Activated CD4-positive, alpha-beta memory T cell treated with anti-CD3 and anti-CD28 coated beads for 36 hours (primary cell): Measurements from ENCODE around the gene SAMD9. TPM values are rescaled to one million over a fixed set of nuclear protein-coding genes. Genes with fewer than 3 reads are reported as not detected.
"Not testable (repeated sequence)": the region's sequence is repeated elsewhere in the genome, so short reads cannot be mapped to it uniquely, and the experiment has no call there.

Experiments used
- CTCF ChIA-PET: fragments of 350-600 bp; sonication (Branson Sonifier 250); formaldehyde crosslinking; loops from one replicate; lab custom pipeline; 2021; ENCODE audit warnings: antibody characterized with exemption, inconsistent platforms; lab: Charles Lee
- POLR2A ChIA-PET: fragments of 350-600 bp; sonication (Branson Sonifier 250); formaldehyde crosslinking; loops from one replicate; lab custom pipeline; 2021; ENCODE audit warnings: antibody characterized with exemption; lab: Charles Lee
- DNase-seq: peaks from one replicate; pipeline ENCODE4 v3.0.0-alpha.2; 2020
- H3K27ac Mint-ChIP-seq: one replicate; pipeline ENCODE4 v1.8.0; 2021; ENCODE audit warnings: mixed read lengths
- H3K27me3 Mint-ChIP-seq: one replicate; pipeline ENCODE4 v1.8.0; 2021; ENCODE audit warnings: mixed read lengths
- H3K36me3 Mint-ChIP-seq: one replicate; pipeline ENCODE4 v1.8.0; 2021; ENCODE audit warnings: mixed read lengths
- H3K4me1 Mint-ChIP-seq: one replicate; pipeline ENCODE4 v1.8.0; 2021; ENCODE audit warnings: low read depth, mixed read lengths
- H3K4me3 Mint-ChIP-seq: one replicate; pipeline ENCODE4 v1.8.0; 2021; ENCODE audit warnings: mild to moderate bottlenecking, mixed read lengths
- H3K9me3 Mint-ChIP-seq: one replicate; pipeline ENCODE4 v1.8.0; 2021; ENCODE audit warnings: mixed read lengths
- intact Hi-C: fragments of 100-400 bp; cut with micrococcal nuclease; formaldehyde crosslinking; loops from one replicate; pipeline ENCODE4 v1.15.1; 2023
- total RNA-seq, 2 experiments: library from RNA; stranded (reverse); gene quantifications; one replicate each; pipeline ENCODE4 v1.2.3, GENCODE V29; 2021

SAMD9 gene
- total RNA-seq, 2 experiments from 2014 or later, result 6.9 to 7.2 TPM

GRCh38 chr7:93119191-93119905 is 1.6 kb upstream of the SAMD9 start:
- Mint-ChIP-seq H3K27ac (no peak overlapping the region), H3K36me3 (peaks cover 27% of the 10 kb centered on the region), H3K4me1 (peaks cover 40% of the 10 kb centered on the region), H3K4me3 (no peak overlapping the region), H3K27me3 (no peaks in the 10 kb centered on the region), H3K9me3 (peaks cover 29% of the 10 kb centered on the region)
- ChIA-PET CTCF (no interaction called here), POLR2A (no interaction called here)
- intact Hi-C loops, result loop anchor here (5.0 kb wide), 5 partner anchors 162 to 883 kb away; partner anchors contain the start of gene BET1
- no peak for DNase-seq

- no peak for DNase-seq
- peaks cover 54% of the 10 kb centered on the region for H3K4me1 Mint-ChIP-seq
- intact Hi-C loops, result loop anchor here (5.0 kb wide), 5 partner anchors 160 to 885 kb away; partner anchors contain the start of gene BET1
- H3K36me3 Mint-ChIP-seq, result peaks cover 39% of the 10 kb centered on the region
- H3K27me3 Mint-ChIP-seq, result no peaks in the 10 kb centered on the region
- peak overlapping the region; percentile 69 for H3K4me3 Mint-ChIP-seq
- peaks cover 24% of the 10 kb centered on the region for H3K9me3 Mint-ChIP-seq
- CTCF ChIA-PET, result interaction anchor here (1.1 to 1.7 kb wide), 5 partner anchors 69 to 670 kb away, joined by 3 to 8 read pairs (median 5); partner anchors contain the start of gene GATAD1
- peak overlapping the region; percentile 69 for H3K27ac Mint-ChIP-seq
- POLR2A ChIA-PET, result interaction anchor here (1.4 kb wide), 1 partner anchor 29 kb away, joined by 4 read pairs; no protein-coding TSS in a partner anchor
Measured at GRCh38 chr7:93117327-93117726, 452 bp downstream of the SAMD9 start.

- ChIA-PET CTCF (no interaction called here), POLR2A (no interaction called here)
- H3K9me3 Mint-ChIP-seq, result peaks cover 38% of the 10 kb centered on the region
- peak overlapping the region; percentile 58 for H3K4me3 Mint-ChIP-seq
- peaks cover 55% of the 10 kb centered on the region for H3K4me1 Mint-ChIP-seq
- peaks cover 50% of the 10 kb centered on the region for H3K36me3 Mint-ChIP-seq
- peak overlapping the region; percentile 23 for H3K27ac Mint-ChIP-seq
- peak; percentile 17 for DNase-seq
- intact Hi-C loops, result loop anchor here (1.0 to 5.0 kb wide), 10 partner anchors 33 to 887 kb away; partner anchors contain the start of genes BET1, PEX1, RBM48 and SAMD9L
- H3K27me3 Mint-ChIP-seq, result no peaks in the 10 kb centered on the region
Measured at GRCh38 chr7:93115796-93116195, 2.0 kb downstream of the SAMD9 start.

GRCh38 chr7:93108003-93108402 is 9.8 kb downstream of the SAMD9 start:
- CTCF ChIA-PET, result no interaction called here
- Mint-ChIP-seq H3K27me3 (no peaks in the 10 kb centered on the region), H3K4me3 (no peak overlapping the region), H3K4me1 (peaks cover 6% of the 10 kb centered on the region), H3K36me3 (peaks cover 88% of the 10 kb centered on the region), H3K9me3 (peaks cover 79% of the 10 kb centered on the region), H3K27ac (no peak overlapping the region)
- no peak for DNase-seq
- intact Hi-C loops, result no loop called here
- POLR2A ChIA-PET, result no interaction called here

- Mint-ChIP-seq H3K27ac (no peak overlapping the region), H3K27me3 (no peaks in the 10 kb centered on the region), H3K4me3 (no peak overlapping the region), H3K36me3 (peaks cover 3% of the 10 kb centered on the region), H3K9me3 (peaks cover 48% of the 10 kb centered on the region), H3K4me1 (no peaks in the 10 kb centered on the region)
- ChIA-PET POLR2A (no interaction called here), CTCF (no interaction called here)
- intact Hi-C loops, result no loop called here
- no peak for DNase-seq
Measured at GRCh38 chr7:93097388-93097787, 20.4 kb downstream of the SAMD9 start.

- peaks cover 2% of the 10 kb centered on the region for H3K4me1 Mint-ChIP-seq
- peaks cover 5% of the 10 kb centered on the region for H3K36me3 Mint-ChIP-seq
- POLR2A ChIA-PET, result no interaction called here
- peaks cover 23% of the 10 kb centered on the region for H3K9me3 Mint-ChIP-seq
- DNase-seq, result no peak
- peaks cover 11% of the 10 kb centered on the region for H3K27me3 Mint-ChIP-seq
- no peak overlapping the region for H3K4me3 Mint-ChIP-seq
- intact Hi-C loops, result loop anchor here (1.0 kb wide), 1 partner anchor 135 kb away; no protein-coding TSS in a partner anchor
- CTCF ChIA-PET, result interaction anchor here (1.0 to 3.3 kb wide), 2 partner anchors 136 to 139 kb away, joined by 5 to 19 read pairs; partner anchors contain the start of gene VPS50
- H3K27ac Mint-ChIP-seq, result no peak overlapping the region
Measured at GRCh38 chr7:93092757-93093370, 24.9 kb downstream of the SAMD9 start.

- intact Hi-C loops, DNase-seq, POLR2A ChIA-PET, CTCF ChIA-PET, H3K9me3 Mint-ChIP-seq, H3K4me1 Mint-ChIP-seq, H3K36me3 Mint-ChIP-seq, H3K27ac Mint-ChIP-seq, H3K4me3 Mint-ChIP-seq: not testable (repeated sequence)
- H3K27me3 Mint-ChIP-seq, result peaks cover 17% of the 10 kb centered on the region
Measured at GRCh38 chr7:93073357-93073756, 44.4 kb downstream of the SAMD9 start.

GRCh38 chr7:93062599-93062998 is 55.2 kb downstream of the SAMD9 start:
- Mint-ChIP-seq H3K36me3 (peaks cover 2% of the 10 kb centered on the region), H3K4me1 (peaks cover 12% of the 10 kb centered on the region), H3K27me3 (peaks cover 14% of the 10 kb centered on the region), H3K27ac (no peak overlapping the region), H3K9me3 (no peaks in the 10 kb centered on the region), H3K4me3 (no peak overlapping the region)
- ChIA-PET CTCF (interaction anchor here (0.7 kb wide), 1 partner anchor 391 kb away, joined by 3 read pairs; no protein-coding TSS in a partner anchor), POLR2A (no interaction called here)
- DNase-seq, result no peak
- intact Hi-C loops, result no loop called here

GRCh38 chr7:93060865-93061264 is 56.9 kb downstream of the SAMD9 start:
- POLR2A ChIA-PET, result no interaction called here
- intact Hi-C loops, result no loop called here
- Mint-ChIP-seq H3K4me1 (peaks cover 12% of the 10 kb centered on the region), H3K27ac (no peak overlapping the region), H3K4me3 (no peak overlapping the region), H3K9me3 (no peaks in the 10 kb centered on the region), H3K27me3 (peaks cover 13% of the 10 kb centered on the region), H3K36me3 (no peaks in the 10 kb centered on the region)
- no peak for DNase-seq
- CTCF ChIA-PET, result no interaction called here

GRCh38 chr7:93060025-93060424 is 57.8 kb downstream of the SAMD9 start:
- Mint-ChIP-seq H3K4me3 (no peak overlapping the region), H3K27ac (no peak overlapping the region), H3K4me1 (peaks cover 15% of the 10 kb centered on the region), H3K27me3 (peaks cover 13% of the 10 kb centered on the region), H3K36me3 (no peaks in the 10 kb centered on the region), H3K9me3 (no peaks in the 10 kb centered on the region)
- intact Hi-C loops, result no loop called here
- no peak for DNase-seq
- POLR2A ChIA-PET, result no interaction called here
- CTCF ChIA-PET, result interaction anchor here (1.2 to 1.4 kb wide), 2 partner anchors 19 to 167 kb away, joined by 4 read pairs; no protein-coding TSS in a partner anchor

- H3K9me3 Mint-ChIP-seq, H3K27ac Mint-ChIP-seq, H3K4me3 Mint-ChIP-seq, DNase-seq, POLR2A ChIA-PET, H3K36me3 Mint-ChIP-seq: not testable (repeated sequence)
- H3K4me1 Mint-ChIP-seq, result peaks cover 22% of the 10 kb centered on the region
- CTCF ChIA-PET, result interaction anchor here (1.7 to 1.8 kb wide), 2 partner anchors 435 to 528 kb away, joined by 4 to 6 read pairs; partner anchors contain the start of genes PEX1 and RBM48
- peaks cover 12% of the 10 kb centered on the region for H3K27me3 Mint-ChIP-seq
- intact Hi-C loops, result loop anchor here (5.0 kb wide), 3 partner anchors 154 to 634 kb away; partner anchors contain the start of genes PEX1 and RBM48
Measured at GRCh38 chr7:93056621-93057020, 61.2 kb downstream of the SAMD9 start.
